Hepatocyte (in vitro differentiated cells): ENCODE results near the gene QRICH1.

ENCODE experiments used
- EZH2phosphoT487 ChIP-seq: fragments of 200-600 bp; sonication (generic); IDR thresholded peaks from one replicate; pipeline ENCODE4 v1.6.1; 2018; ENCODE audit warnings: antibody characterized with exemption, mild to moderate bottlenecking, low read depth, moderate library complexity; ENCODE audit not compliant: unreplicated experiment, severe bottlenecking
- TF ChIP-seq, protein P1 (sequence below): fragments of 200-600 bp; sonication (generic); IDR thresholded peaks from 2 replicates; pipeline ENCODE4 v1.5.1; 2016; ENCODE audit warnings: antibody characterized with exemption, mild to moderate bottlenecking; ENCODE audit not compliant: poor library complexity

DNA sequence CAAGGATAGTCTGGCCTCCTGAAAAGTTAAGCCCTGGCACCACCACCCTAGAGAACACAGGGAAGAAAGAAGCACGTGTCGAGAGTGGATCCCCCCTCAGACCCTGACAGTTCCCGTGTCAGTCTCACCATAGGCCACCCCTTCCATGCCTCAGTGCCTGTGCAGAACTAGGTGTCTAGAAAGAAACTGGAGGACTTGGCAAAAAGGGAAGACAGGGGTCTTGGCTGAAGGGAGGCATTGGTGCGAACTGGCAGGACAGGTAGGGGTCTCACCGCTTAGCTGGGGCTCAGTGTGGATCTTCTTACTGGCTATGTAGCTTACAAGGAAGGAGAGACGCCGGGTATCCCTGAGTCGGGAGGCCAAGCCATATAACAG lies 10.2 kb upstream of the QRICH1 start:
- TF ChIP-seq, protein P1, sequence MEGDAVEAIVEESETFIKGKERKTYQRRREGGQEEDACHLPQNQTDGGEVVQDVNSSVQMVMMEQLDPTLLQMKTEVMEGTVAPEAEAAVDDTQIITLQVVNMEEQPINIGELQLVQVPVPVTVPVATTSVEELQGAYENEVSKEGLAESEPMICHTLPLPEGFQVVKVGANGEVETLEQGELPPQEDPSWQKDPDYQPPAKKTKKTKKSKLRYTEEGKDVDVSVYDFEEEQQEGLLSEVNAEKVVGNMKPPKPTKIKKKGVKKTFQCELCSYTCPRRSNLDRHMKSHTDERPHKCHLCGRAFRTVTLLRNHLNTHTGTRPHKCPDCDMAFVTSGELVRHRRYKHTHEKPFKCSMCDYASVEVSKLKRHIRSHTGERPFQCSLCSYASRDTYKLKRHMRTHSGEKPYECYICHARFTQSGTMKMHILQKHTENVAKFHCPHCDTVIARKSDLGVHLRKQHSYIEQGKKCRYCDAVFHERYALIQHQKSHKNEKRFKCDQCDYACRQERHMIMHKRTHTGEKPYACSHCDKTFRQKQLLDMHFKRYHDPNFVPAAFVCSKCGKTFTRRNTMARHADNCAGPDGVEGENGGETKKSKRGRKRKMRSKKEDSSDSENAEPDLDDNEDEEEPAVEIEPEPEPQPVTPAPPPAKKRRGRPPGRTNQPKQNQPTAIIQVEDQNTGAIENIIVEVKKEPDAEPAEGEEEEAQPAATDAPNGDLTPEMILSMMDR: no peak
- TF ChIP-seq EZH2phosphoT487: no peak
